Measurements from ENCODE around the gene QRICH2.

DNA sequence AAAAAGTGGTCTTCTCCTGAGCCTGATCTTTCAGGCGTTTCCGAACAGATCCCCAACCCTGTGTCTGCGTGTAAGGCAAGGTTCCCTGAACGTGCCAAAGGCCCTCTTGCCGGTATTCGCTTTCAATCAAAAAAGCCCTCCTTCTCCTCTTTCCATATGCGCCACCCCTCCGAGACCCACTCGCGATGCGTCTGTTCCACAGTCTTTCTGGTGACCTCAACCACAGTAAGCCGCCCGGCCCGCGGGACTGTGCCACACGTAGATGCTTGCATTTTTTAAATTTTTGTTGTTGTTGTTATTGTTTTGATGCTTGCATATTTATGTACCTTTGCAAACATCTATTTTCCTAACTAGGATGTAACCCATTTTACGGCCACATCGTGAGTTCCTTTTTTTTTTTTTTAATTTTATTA is 46.2 kb upstream of the QRICH2 start:
- TF ChIP-seq, protein P1, sequence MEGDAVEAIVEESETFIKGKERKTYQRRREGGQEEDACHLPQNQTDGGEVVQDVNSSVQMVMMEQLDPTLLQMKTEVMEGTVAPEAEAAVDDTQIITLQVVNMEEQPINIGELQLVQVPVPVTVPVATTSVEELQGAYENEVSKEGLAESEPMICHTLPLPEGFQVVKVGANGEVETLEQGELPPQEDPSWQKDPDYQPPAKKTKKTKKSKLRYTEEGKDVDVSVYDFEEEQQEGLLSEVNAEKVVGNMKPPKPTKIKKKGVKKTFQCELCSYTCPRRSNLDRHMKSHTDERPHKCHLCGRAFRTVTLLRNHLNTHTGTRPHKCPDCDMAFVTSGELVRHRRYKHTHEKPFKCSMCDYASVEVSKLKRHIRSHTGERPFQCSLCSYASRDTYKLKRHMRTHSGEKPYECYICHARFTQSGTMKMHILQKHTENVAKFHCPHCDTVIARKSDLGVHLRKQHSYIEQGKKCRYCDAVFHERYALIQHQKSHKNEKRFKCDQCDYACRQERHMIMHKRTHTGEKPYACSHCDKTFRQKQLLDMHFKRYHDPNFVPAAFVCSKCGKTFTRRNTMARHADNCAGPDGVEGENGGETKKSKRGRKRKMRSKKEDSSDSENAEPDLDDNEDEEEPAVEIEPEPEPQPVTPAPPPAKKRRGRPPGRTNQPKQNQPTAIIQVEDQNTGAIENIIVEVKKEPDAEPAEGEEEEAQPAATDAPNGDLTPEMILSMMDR (IDR thresholded peaks at IDR 0.05) = no peak
- no peak for TF ChIP-seq POLR2A (IDR thresholded peaks at IDR 0.05)
- TF ChIP-seq EP300 (IDR thresholded peaks at IDR 0.05) = no peak
- TF ChIP-seq POLR2AphosphoS5 (IDR thresholded peaks at IDR 0.05) = no peak
